ENCODE data around the gene DDOST. TPM values are rescaled to one million over a fixed set of nuclear protein-coding genes. Genes with fewer than 3 reads are reported as not detected.

The DDOST gene
- total RNA-seq, 1 donor from 2014 or later: 148 TPM

DNA sequence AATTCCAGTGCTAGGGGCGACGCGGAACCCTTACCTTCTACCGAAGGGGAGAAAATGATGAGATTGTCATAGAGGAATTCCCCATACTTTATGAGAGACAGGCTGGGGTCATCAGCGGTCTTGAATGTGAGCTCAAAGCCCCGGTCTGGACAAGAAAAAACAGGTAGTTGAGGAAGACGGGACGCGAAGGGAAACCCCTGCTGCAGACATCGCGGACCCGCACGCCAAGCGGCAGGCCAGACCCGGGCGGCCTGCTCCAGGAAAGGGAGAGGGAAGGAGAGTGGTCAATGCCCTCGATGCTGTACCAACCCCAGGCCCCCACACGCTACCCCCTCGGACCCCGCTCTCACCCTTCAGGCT lies 342 bp downstream of the DDOST start:
- Histone ChIP-seq H3K4me3 (peak overlapping the region; percentile 99), H3K36me3 (peaks cover 32% of the 10 kb centered on the region), H3K4me1 (peaks cover 19% of the 10 kb centered on the region), H3K27me3 (ENCODE audit: low read depth) (no peaks in the 10 kb centered on the region), H3K9me3 (no peaks in the 10 kb centered on the region), H3K27ac (peak overlapping the region; percentile 89)
- ATAC-seq: peak in 1 of 2 donors; percentile 3
- intact Hi-C loops (cut with DNase I): no loop called here
- TF ChIP-seq, protein P1, sequence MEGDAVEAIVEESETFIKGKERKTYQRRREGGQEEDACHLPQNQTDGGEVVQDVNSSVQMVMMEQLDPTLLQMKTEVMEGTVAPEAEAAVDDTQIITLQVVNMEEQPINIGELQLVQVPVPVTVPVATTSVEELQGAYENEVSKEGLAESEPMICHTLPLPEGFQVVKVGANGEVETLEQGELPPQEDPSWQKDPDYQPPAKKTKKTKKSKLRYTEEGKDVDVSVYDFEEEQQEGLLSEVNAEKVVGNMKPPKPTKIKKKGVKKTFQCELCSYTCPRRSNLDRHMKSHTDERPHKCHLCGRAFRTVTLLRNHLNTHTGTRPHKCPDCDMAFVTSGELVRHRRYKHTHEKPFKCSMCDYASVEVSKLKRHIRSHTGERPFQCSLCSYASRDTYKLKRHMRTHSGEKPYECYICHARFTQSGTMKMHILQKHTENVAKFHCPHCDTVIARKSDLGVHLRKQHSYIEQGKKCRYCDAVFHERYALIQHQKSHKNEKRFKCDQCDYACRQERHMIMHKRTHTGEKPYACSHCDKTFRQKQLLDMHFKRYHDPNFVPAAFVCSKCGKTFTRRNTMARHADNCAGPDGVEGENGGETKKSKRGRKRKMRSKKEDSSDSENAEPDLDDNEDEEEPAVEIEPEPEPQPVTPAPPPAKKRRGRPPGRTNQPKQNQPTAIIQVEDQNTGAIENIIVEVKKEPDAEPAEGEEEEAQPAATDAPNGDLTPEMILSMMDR (IDR thresholded peaks at IDR 0.05): no peak
- DNase-seq: no peak

DNA sequence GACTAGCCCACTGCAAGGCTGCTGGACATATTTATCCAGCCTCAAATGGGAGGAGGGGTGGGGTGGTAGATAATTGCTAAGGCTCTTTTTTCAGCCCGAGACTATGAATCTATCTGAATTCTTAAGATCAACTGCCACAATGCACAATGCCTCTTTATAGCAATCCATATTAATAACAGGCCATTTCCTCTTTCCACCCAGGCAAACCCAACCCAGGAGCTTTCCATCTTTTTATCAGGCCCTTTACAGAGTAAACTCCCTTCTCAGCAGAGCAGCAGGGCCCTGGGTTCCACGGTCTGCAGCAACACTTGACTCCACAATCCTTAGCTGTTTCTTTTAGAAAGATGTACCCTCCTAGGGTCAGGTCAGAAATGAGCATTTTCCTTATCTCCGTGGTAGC lies 806 bp downstream of the DDOST start:
- Histone ChIP-seq H3K4me3 (peak overlapping the region; percentile 99), H3K27ac (peak overlapping the region; percentile 89), H3K27me3 (ENCODE audit: low read depth) (no peaks in the 10 kb centered on the region), H3K9me3 (no peaks in the 10 kb centered on the region), H3K36me3 (peaks cover 37% of the 10 kb centered on the region), H3K4me1 (peaks cover 19% of the 10 kb centered on the region)
- no peak for DNase-seq
- TF ChIP-seq, protein P1 (IDR thresholded peaks at IDR 0.05): no peak
- ATAC-seq: no peak
- intact Hi-C loops (cut with DNase I): no loop called here

DNA sequence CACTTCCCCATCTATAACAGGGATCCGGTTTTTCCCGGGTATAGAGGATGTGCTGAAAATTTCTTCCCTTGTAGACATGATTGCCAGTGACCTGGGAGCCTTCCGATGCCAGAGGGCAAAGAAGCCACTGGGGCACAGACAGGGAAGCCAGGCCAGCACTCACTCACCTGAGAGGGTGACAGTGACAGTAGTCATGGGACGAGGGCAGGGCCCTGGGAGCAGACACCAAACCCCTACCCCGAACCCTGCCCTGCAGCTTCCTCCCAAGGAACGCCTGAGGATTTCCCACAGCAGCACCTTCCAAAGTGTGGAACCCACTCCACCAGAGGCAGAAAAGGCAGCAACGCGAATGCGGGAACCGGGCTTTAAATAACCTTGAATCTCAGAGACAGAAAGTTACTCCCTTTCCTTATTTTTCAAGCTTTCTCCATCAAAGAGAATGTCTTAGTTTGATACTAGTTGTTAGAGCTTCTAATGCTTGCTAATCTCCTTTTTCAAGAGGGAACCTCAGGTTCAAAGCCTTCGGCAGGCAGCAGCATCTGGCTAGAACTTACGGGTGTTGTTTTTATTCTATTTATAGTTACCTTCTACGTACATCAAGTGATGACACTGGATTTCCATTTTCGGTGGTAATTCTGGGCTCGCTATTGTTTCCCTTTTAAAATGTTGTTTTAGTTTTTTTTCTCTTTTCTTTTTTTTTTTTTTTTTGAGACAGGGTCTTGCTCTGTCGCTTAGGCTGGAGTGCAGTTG lies 2.8 kb downstream of the DDOST start:
- ATAC-seq (no peak), DNase-seq (no peak)
- peaks cover 57% of the 10 kb centered on the region for H3K36me3 ChIP-seq
- H3K4me1 ChIP-seq: peaks cover 19% of the 10 kb centered on the region
- H3K4me3 ChIP-seq: no peak overlapping the region
- H3K27me3 ChIP-seq (ENCODE audit: low read depth): no peaks in the 10 kb centered on the region
- TF ChIP-seq, protein P1 (IDR thresholded peaks at IDR 0.05): no peak
- no peak overlapping the region for H3K27ac ChIP-seq
- no peaks in the 10 kb centered on the region for H3K9me3 ChIP-seq
- intact Hi-C loops (cut with DNase I): no loop called here

DNA sequence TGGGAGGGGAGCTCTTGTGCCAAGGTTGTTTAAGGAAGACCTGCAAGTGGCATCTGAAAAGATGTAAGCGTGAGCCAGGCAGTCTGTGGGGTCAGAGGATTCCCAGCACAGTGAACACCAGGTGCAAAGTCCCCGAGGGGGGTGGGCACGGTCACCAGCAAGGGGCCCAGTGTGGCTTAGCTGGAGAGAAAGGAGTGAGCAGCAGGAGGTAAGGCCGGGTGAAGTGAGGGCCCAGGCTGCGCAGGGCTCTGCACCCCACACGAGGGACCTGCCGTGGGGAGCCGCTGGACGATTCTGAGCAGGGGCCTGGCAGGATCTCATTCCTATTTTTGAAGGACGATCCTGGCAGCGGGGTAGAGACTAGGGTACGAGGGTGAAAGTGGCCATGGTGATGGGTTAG lies 4.1 kb downstream of the DDOST start:
- H3K27me3 ChIP-seq (ENCODE audit: low read depth): no peaks in the 10 kb centered on the region
- no peak overlapping the region for H3K27ac ChIP-seq
- DNase-seq: no peak
- H3K36me3 ChIP-seq: peaks cover 70% of the 10 kb centered on the region
- TF ChIP-seq, protein P1 (IDR thresholded peaks at IDR 0.05): no peak
- H3K9me3 ChIP-seq: no peaks in the 10 kb centered on the region
- peaks cover 16% of the 10 kb centered on the region for H3K4me1 ChIP-seq
- intact Hi-C loops (cut with DNase I): no loop called here
- no peak for ATAC-seq
- no peak overlapping the region for H3K4me3 ChIP-seq

DNA sequence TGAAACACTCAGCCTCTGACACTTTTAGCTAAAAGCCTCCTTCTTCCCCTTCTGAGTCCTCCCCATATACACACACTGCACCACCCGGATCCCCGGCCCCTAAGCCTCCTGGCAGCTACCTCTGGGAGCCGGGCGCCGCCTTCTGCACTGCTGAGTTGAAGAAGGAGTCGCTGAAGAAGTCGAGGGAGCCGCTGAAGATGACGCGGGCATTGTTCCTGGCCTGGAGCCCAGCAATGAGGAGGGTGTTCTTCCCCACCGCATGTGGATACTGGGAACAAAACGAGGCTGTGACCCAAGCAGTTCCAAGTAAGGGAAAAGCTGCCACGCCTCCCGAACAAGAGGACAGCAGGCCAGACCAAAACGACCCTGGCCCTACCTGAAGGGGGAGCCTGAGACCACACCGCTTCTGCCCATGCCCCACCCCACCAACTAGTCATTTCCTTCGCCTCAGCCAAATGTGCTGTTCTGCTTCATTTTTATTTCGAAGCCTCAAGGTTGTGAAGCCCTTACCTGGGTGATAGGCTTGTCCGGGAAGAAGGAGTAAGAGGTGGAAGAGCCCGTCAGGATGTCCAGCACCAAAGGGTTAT lies 7.0 kb downstream of the DDOST start:
- ATAC-seq: no peak
- peaks cover 98% of the 10 kb centered on the region for H3K36me3 ChIP-seq
- DNase-seq: no peak
- intact Hi-C loops (cut with DNase I): no loop called here
- H3K27me3 ChIP-seq (ENCODE audit: low read depth): no peaks in the 10 kb centered on the region
- H3K9me3 ChIP-seq: no peaks in the 10 kb centered on the region
- TF ChIP-seq, protein P1 (IDR thresholded peaks at IDR 0.05): no peak
- no peaks in the 10 kb centered on the region for H3K4me1 ChIP-seq
- H3K4me3 ChIP-seq: no peak overlapping the region
- H3K27ac ChIP-seq: no peak overlapping the region
